Measurements from ENCODE around the gene MAZ.

DNA sequence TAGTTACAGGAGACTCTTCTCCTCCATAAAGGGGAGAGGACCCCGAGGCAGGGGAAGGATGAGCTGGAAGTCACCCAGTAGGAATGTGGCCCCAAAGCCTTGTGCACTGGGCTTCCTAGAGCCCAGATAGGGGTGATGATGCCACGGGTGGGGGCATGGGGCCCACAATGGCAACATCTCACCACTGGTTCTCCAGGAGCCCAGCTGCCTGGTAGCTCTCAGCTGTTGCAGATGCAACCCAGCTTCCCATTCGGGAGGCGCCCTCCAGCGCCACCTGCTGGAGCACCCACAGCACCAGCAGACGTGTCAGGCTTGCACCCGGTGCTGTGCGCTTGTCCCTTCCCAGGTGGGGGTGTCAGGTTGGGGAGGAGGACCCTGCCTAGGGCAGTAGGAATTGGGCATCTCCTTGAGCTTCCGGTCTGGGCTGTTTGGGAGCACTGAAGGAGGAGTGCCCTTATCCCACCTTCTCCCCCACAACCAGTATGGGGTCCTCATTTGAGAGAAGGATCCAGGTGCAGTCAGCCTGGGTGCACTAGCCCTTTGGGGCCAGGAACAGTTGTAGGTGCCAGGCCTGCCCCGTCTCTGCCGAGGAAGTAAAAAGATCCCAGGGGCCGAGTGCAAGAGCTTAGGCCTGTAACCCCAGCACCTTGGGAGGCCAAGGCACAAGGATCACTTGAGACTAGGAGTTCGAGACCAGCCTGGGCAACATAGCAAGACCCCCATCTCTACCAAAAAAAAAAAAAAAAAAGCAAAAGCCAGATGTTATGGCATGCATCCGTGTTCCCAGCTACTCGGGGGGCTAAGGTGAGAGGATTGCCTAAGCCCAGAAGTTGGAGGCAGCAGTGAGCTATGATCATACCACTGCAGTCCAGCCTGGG lies 42.3 kb downstream of the MAZ start:
- TF ChIP-seq EZH2phosphoT487 (IDR thresholded peaks at IDR 0.05; ENCODE audit: insufficient read depth, low read depth) = no peak
- no peak for TF ChIP-seq EZH2 (IDR thresholded peaks at IDR 0.05; ENCODE audit: insufficient read depth, poor library complexity, severe bottlenecking)

Measured in GM23248 (cell line).